Ecto neural progenitor cell (in vitro differentiated cells): ENCODE results near the gene UTP14C.
"Not testable (repeated sequence)": the region's sequence is repeated elsewhere in the genome, so short reads cannot be mapped to it uniquely, and the experiment has no call there.

Experiments used
- DNase-seq: peaks from one replicate; pipeline ENCODE4 v3.0.0-alpha.2; 2018; ENCODE audit warnings: low spot score

UTP14C gene

GRCh38 chr13:52024481-52024880 lies at the start of gene UTP14C:
Gene UTP14C, plus strand, starts transcription at chr13:52024691. Its CDS starts 4,114 bp downstream, at chr13:52028805.
- no peak for DNase-seq

GRCh38 chr13:51976423-51976822 lies 48.1 kb upstream of the UTP14C start:
- no peak for DNase-seq

- DNase-seq, result no peak
Measured at GRCh38 chr13:51976890-51977289, 47.6 kb upstream of the UTP14C start.

- no peak for DNase-seq
Measured at GRCh38 chr13:51977625-51978024, 46.9 kb upstream of the UTP14C start.

- DNase-seq, result no peak
Measured at GRCh38 chr13:51978796-51979556, 45.5 kb upstream of the UTP14C start.

- no peak for DNase-seq
Measured at GRCh38 chr13:51980908-51981307, 43.6 kb upstream of the UTP14C start.

- no peak for DNase-seq
Measured at GRCh38 chr13:51981355-51981754, 43.1 kb upstream of the UTP14C start.

GRCh38 chr13:51983292-51983691 lies 41.2 kb upstream of the UTP14C start:
- DNase-seq, result not testable (repeated sequence)

GRCh38 chr13:51984904-51985303 lies 39.6 kb upstream of the UTP14C start:
- not testable (repeated sequence) for DNase-seq

GRCh38 chr13:51988988-51989618 lies 35.4 kb upstream of the UTP14C start:
- no peak for DNase-seq

- no peak for DNase-seq
Measured at GRCh38 chr13:51993713-51994112, 30.8 kb upstream of the UTP14C start.

GRCh38 chr13:51995677-51996551 lies 28.6 kb upstream of the UTP14C start:
- DNase-seq, result no peak

- no peak for DNase-seq
Measured at GRCh38 chr13:51996641-51997040, 27.9 kb upstream of the UTP14C start.

- no peak for DNase-seq
Measured at GRCh38 chr13:51997186-51997585, 27.3 kb upstream of the UTP14C start.

GRCh38 chr13:51997641-51998330 lies 26.7 kb upstream of the UTP14C start:
- DNase-seq, result no peak

- DNase-seq, result no peak
Measured at GRCh38 chr13:51998723-51999509, 25.6 kb upstream of the UTP14C start.

GRCh38 chr13:51999510-51999911 lies 25.0 kb upstream of the UTP14C start:
- DNase-seq, result no peak

GRCh38 chr13:51999921-52000320 lies 24.6 kb upstream of the UTP14C start:
- no peak for DNase-seq

- no peak for DNase-seq
Measured at GRCh38 chr13:52001120-52001731, 23.3 kb upstream of the UTP14C start.

GRCh38 chr13:52002361-52002760 lies 22.1 kb upstream of the UTP14C start:
- no peak for DNase-seq

GRCh38 chr13:52003541-52003940 lies 20.9 kb upstream of the UTP14C start:
- DNase-seq, result no peak
